ENCODE results near the gene MPP4. TPM values are rescaled to one million over a fixed set of nuclear protein-coding genes. Genes with fewer than 3 reads are reported as not detected.

Gene MPP4
- total RNA-seq, 1 experiment from 2014 or later, result not detected

DNA sequence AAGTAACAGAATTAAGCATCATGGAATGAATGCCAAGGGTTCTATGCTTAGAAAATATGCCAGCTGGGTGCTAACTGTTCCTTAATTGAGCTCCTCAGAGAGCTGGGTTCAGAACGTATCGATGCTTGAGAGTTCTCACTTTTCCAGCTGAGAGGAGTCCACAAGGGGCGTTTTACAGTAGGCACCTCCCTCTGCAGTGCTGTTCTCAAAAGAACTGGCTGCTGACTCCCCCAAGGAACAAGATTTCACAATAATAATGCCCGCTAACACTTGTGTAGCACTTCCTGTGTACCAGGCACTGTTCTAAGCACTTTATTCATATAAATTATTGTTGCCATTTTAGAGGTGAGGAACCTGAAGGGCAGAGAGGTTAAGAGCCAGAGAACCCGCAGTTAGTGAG is 37.1 kb downstream of the MPP4 start:
- Histone ChIP-seq H3K79me1 (ENCODE audit: insufficient read depth, low read depth, low read length, poor library complexity, severe bottlenecking) (no peaks in the 10 kb centered on the region), H3K4me1 (ENCODE audit: insufficient read depth, low read length) (no peaks in the 10 kb centered on the region), H3K56ac (ENCODE audit: insufficient read length, low read depth, low read length) (no peak overlapping the region), H4K5ac (ENCODE audit: insufficient read length, low read depth, low read length) (no peak overlapping the region), H4K91ac (ENCODE audit: insufficient read length, low read depth, low read length) (no peak overlapping the region), H4K8ac (replicated peaks; ENCODE audit: insufficient read length, low read depth, low read length) (no peak overlapping the region), H2BK20ac (ENCODE audit: low read depth, low read length, poor library complexity, severe bottlenecking) (no peak overlapping the region), H3K9me3 (ENCODE audit: control insufficient read depth, low read depth, low read length) (no peaks in the 10 kb centered on the region), H3K23me2 (ENCODE audit: insufficient read length, low read depth, low read length, poor library complexity, severe bottlenecking) (no peaks in the 10 kb centered on the region), H3K27ac (ENCODE audit: insufficient read length, low read depth, low read length) (no peak overlapping the region), H2BK12ac (ENCODE audit: insufficient read length, low read depth, low read length) (no peak overlapping the region), H3K4me2 (ENCODE audit: insufficient read depth, insufficient read length, low read length) (no peak overlapping the region), H3K79me2 (ENCODE audit: insufficient read depth, low read length) (no peaks in the 10 kb centered on the region), H3K23ac (ENCODE audit: insufficient read length, low read depth, low read length) (no peak overlapping the region), H3K27me3 (ENCODE audit: insufficient read depth, low read length) (no peaks in the 10 kb centered on the region), H2BK15ac (ENCODE audit: low read depth, low read length) (no peak overlapping the region), H3K4ac (ENCODE audit: low read depth, low read length) (no peak overlapping the region), H3K14ac (ENCODE audit: insufficient read depth, low read length) (no peak overlapping the region), H4K20me1 (ENCODE audit: control insufficient read depth, insufficient read depth, insufficient read length) (no peaks in the 10 kb centered on the region), H3K9ac (ENCODE audit: extremely low read depth, insufficient read length, low read length) (no peak overlapping the region), H2AFZ (ENCODE audit: low read length) (peak overlapping the region; percentile 68), H3K18ac (ENCODE audit: insufficient read length, low read depth, low read length) (no peak overlapping the region), H2BK5ac (ENCODE audit: insufficient read length, low read length) (no peak overlapping the region), H2BK120ac (ENCODE audit: low read depth, low read length, poor library complexity, severe bottlenecking) (no peak overlapping the region), H3T11ph (ENCODE audit: low read length) (no peak overlapping the region), H2AK5ac (ENCODE audit: insufficient read length, low read length) (no peak overlapping the region)
- H3K4me1 Mint-ChIP-seq, result peaks cover 3 to 6% of the 10 kb centered on the region in 2 experiments; a peak in 3 of 4 replicates
- H3K4me3 Mint-ChIP-seq, result no peak overlapping the region
- WGBS (ENCODE audit: extremely low coverage, insufficient read length, low lambda C conversion rate), result no CpG with 5 or more reads among the region's 5 CpGs
- TF ChIP-seq, protein P1, sequence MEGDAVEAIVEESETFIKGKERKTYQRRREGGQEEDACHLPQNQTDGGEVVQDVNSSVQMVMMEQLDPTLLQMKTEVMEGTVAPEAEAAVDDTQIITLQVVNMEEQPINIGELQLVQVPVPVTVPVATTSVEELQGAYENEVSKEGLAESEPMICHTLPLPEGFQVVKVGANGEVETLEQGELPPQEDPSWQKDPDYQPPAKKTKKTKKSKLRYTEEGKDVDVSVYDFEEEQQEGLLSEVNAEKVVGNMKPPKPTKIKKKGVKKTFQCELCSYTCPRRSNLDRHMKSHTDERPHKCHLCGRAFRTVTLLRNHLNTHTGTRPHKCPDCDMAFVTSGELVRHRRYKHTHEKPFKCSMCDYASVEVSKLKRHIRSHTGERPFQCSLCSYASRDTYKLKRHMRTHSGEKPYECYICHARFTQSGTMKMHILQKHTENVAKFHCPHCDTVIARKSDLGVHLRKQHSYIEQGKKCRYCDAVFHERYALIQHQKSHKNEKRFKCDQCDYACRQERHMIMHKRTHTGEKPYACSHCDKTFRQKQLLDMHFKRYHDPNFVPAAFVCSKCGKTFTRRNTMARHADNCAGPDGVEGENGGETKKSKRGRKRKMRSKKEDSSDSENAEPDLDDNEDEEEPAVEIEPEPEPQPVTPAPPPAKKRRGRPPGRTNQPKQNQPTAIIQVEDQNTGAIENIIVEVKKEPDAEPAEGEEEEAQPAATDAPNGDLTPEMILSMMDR (conservative IDR thresholded peaks at IDR 0.05), result no peak
- no peak overlapping the region; a peak in 1 of 7 replicates for H3K27ac Mint-ChIP-seq
- H3K27me3 Mint-ChIP-seq (ENCODE audit: low read depth), result 0 out of 2 replicates have a peak, but pooled peaks cover 2% of the 10 kb centered on the region
- H3K9me3 Mint-ChIP-seq, result no peaks in the 10 kb centered on the region
- no peaks in the 10 kb centered on the region for H3K36me3 Mint-ChIP-seq (ENCODE audit: insufficient read depth in 1 of 3, low read depth in 3 of 3)
- no peak for DNase-seq
